Fibroblast of upper back skin (primary cell): ENCODE measurements around the gene TIMM22.
"Not testable (repeated sequence)": the region's sequence is repeated elsewhere in the genome, so short reads cannot be mapped to it uniquely, and the experiment has no call there.

ENCODE experiments used
- DNase-seq: peaks from one replicate; pipeline ENCODE4 v3.0.0-alpha.2; 2013

Gene TIMM22

DNA sequence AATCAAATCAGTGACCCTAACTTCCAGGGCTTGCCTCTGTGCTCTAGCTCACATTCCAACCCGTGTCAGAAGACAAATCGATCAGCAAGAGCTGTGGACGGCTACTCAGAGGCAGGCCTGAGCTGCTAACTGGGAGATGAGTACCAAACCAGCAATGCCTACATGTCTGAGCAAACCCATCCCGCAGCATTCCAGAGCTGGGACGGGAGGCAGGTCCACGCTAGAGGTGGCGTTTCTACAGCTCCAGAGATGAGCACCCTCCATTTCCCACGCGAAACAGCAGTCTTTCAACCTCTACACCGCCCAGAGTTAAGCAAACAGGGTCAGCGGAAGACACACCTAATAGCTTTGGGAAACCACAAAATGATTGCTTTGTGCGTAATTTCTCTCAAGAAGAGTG, 23.9 kb upstream of the TIMM22 start:
- peak; percentile 52 for DNase-seq

- not testable (repeated sequence) for DNase-seq
These were observed 22.2 kb upstream of the TIMM22 start for GRCh38 chr17:974778-975177.

- DNase-seq: peak; percentile 82
These were observed 21.5 kb upstream of the TIMM22 start for GRCh38 chr17:975371-975915.

GRCh38 chr17:976312-976711, 20.6 kb upstream of the TIMM22 start:
- no peak for DNase-seq

GRCh38 chr17:977166-977565, 19.8 kb upstream of the TIMM22 start:
- DNase-seq: peak; percentile 55

DNA sequence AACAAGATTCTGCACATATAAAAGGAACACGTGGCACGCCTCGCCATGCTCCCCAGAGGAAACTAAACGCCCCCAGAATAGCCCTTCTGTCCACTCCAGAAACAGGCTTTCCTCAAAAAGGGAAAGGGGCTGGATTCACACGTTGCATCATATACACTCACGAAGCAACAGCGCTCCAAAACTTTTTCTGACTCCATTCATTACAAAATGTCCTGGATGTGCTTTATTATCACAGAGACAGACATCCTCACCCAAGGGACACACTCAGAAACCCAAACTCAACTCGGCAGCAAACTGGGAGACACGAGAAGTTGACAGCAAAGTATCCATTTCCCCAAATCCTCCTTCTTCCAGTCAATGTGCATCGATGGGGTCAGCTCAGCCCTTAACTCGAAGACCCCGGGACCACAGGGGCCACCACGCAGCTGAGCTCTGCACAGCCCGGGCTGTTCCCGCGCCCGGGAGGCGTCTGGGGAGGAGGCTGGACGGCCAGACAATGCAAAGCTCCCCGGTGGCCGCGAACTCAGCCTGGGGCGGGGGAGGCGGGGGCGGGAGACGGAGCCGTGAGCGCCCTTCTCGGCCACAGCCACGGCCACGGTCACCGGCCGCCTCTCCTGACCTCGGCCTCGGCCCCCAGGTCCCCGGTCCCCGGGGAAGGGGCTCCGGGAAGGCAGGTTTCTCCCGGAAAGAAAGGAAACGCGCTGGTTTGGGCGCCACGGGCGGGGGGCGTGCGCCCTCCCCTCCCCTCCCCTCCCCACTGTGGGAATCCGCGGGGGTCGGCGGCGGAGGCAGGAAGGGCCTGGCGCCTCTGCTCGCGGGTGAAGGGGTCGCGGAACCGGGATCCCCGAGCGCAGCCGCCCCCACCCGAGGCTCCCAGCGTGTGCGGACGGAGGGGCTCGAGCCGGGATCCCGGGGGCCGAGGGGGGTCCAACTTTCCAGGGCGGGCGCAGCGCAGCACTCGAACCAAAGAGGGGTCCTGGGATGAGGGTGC, 18.5 kb upstream of the TIMM22 start:
- peak; percentile 74 for DNase-seq

DNA sequence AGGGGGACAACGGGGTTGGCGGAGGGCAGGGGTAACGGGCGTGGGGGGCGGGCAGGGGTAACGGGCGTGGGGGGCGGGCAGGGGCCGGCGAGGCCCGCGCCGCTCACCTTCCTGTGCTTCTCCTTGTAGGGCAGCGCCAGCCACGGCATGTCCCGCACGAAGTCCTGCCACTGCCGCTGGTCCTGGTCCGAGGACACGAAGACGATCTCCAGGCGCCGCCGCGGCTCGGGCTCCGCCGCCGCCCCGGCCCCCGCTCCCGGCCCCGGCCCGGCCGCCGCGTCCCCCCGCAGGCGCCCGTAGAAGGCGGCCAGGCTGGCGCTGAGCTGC, 17.8 kb upstream of the TIMM22 start:
- no peak for DNase-seq

- DNase-seq: peak; percentile 69
These were observed 17.2 kb upstream of the TIMM22 start, which contains the start of gene NXN for GRCh38 chr17:979539-980405. Gene NXN, minus strand, starts transcription at chr17:979776.

- DNase-seq: peak; percentile 86
These were observed 16.3 kb upstream of the TIMM22 start for GRCh38 chr17:980406-981291.

GRCh38 chr17:981292-981658, 15.7 kb upstream of the TIMM22 start:
- no peak for DNase-seq

GRCh38 chr17:983921-984320, 13.0 kb upstream of the TIMM22 start:
- DNase-seq: no peak

- DNase-seq: no peak
These were observed 10.5 kb upstream of the TIMM22 start for GRCh38 chr17:986322-986929.

DNA sequence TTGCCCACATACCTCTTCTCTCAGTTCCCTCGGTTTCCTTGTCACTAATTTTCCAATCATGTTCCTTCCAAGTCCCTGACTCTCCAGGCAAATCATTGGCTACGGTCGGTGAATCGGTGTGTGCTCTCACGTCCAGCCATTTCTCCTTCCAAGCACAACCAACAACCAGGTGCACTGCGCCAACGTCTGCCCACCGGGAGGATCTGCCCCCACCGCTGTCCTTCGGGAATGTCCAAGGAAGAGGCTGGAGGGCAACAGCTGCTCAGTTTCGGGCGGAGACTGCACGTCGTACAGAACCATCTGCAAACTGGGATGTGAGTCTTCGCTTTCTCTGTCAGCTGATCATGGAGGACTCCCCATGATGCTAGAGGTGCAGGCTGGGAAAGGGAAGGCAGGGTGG, 9.0 kb upstream of the TIMM22 start:
- DNase-seq: no peak

DNA sequence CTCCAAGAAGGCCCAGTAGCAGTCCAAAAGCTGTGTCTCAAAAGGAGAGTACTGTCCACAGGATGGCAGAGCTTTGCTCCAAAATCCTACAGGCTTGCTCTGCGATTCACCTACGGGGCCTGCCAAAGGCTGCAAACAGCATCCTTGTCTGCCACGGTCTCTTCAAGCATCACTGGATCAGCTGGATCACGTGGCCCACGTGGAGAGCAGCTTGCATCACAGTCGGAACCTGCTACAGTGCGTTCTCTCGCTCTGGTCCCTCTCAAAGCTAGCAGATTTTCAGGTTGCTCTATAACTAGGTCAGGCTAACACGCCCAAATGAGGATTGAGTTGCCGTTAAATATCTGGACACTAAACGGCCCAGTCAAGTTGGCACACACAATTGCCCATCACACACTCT, 8.4 kb upstream of the TIMM22 start:
- no peak for DNase-seq

DNA sequence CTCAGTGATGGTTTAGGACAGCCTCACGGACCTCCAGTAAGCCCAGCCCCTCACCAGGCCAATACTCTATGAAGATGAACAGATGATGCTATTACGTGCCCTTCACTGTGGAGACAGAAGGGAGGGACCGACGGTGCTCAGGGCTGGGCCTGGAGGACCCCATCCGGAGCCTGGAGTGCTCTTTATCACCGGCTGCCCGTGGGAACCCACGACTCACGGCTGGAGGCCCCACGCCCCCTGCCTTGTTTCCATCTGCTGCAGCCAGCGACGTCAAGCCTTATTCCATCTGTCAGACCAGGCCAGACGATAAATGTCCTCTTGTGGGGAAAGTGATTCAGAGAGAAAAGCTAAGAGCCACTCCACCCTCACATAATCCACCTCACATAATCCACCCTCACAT, 4.0 kb upstream of the TIMM22 start:
- DNase-seq: no peak

DNA sequence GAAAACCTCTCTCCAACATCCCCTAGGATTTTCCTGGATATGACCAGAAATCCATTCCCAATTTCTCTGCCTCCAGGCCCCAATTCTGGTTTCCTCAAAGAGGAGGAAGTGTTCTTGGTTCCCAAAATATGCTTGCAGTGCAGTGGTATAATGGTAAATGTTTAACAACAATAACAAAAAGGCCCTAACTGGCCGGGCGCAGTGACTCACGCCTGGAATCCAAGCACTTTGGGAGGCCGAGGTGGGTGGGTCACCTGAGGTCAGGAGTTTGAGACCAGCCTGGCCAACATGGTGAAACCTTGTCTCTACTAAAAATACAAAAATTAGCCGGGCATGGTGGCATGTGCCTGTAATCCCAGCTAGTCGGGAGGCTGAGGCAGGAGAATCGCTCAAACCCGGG, 1.6 kb upstream of the TIMM22 start:
- DNase-seq: not testable (repeated sequence)

DNA sequence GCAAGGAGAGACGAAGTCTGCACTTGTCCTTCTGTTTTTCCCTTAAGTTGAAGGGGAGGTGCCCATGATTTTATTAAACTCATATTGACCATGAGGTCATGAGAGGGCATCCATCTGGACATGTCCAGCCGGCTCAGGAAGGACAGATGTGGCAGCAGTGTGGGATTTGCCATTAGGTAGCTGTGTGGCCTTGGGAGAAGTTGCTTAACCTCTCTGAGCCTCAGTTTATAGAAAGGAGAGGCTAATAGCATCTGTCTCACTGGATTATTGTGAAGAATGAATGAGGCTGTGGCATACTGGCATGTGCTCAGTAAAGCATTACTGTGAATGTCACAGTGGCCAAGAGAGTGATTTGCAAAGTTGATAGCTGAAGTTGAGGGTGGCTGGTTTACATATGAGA, 1.2 kb downstream of the TIMM22 start:
- no peak for DNase-seq

GRCh38 chr17:1000597-1001461, 3.9 kb downstream of the TIMM22 start:
- peak; percentile 72 for DNase-seq

DNA sequence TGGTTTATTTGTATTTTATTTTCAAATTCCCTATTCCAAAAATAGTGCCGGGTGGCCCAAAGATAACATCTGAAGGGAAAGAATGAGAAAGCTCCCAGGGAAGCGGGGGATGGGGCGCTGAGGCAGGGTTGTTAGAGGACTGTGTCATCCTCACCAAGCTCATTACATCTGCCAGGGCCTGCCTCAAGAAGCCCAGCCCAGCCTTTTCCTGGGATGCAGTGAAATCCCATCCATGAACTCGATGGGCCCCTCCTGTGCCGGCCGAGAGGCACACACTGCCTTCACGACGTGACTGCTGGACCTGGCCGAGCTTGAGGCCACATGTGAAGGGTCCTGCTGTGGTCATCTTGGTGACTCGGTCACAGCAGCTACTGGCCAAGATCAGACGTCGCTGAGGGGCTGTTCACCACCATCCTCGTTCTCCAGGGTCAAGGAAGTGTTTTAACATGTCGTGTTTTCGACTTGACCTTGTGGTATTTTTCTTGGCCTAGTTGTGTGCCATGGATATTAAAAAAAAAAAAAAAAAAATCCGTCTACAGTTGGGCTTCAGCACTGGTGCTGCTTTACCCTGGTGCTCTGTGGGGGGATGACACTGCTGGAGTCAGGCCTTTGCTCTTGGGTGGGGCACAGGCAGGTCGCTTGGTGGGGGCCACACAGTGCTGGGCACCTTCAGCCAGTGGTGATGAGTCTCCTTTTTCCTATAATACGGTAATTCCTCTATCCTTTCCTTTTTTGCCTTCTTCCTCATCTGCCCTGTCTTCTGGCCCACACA, 4.9 kb downstream of the TIMM22 start:
- DNase-seq: peak; percentile 65

DNA sequence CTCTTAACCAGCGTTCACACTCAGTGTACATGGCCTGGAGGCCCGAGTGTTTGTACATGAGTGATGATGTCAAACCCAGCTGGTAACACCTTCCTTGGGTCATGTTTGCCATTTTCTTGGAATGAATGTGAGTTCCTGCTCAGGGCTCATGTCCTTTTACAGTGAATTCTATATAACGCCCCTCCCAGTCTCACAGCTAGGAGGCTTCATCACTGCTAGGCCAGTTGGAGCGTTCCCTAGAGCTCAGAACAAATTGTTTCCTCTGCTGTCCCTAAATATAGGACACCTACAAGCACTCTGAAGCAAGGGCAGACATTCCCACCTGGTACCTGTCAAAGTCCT, 5.5 kb downstream of the TIMM22 start:
- no peak for DNase-seq
